SW 1271 (cell line): Measurements from ENCODE around the gene BOLA3.
A peak's percentile ranks its signal among the peaks of the same experiment; 100 is the strongest.
"Not testable (repeated sequence)": the region's sequence is repeated elsewhere in the genome, so short reads cannot be mapped to it uniquely, and the experiment has no call there.

ENCODE experiments used
- DNase-seq, 2 experiments: peaks; one replicate each; lab custom pipeline; 2025; lab: John Stamatoyannopoulos, UW

BOLA3 gene, protein sequence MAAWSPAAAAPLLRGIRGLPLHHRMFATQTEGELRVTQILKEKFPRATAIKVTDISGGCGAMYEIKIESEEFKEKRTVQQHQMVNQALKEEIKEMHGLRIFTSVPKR

DNA sequence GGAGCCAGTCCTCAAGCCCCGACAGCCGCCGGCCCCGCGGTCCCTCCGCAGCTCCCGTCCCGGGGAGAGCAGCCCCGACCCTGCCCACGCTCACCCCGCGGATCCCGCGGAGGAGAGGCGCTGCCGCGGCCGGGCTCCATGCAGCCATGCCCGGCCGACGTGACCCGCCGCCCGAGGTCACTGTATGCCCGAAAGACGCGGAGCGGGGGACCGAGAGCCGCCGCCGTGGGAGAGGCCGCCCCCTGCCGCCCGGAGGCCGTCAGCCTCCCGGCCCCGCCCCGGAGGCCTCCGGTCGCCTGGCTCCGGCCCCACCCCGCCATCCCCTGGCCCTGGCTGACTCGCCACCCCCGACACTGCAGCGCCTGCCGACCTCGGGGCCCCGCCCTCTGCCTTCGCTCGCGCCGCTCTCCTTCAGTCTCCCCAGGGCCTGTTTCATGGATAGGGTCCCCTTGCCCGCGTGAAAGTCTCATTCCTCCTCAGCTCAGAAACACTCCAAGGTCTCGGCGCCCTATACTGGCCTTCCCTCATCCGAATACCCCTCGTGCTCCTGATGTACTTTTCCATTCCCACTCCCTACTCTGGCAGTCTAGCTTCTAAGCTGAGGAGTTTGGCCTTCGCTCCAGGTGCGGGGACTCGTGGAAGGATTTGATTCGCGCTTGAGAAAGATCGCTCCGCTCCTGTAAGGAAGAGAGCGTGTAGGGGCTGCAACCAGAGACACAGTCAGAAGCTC is at the start of gene BOLA3:
Gene BOLA3, minus strand, starts transcription at position 186 of the 730 bp plus-strand sequence. Its CDS starts 38 bp downstream, at position 148.
- DNase-seq, result peak; percentile 60 to 72

DNA sequence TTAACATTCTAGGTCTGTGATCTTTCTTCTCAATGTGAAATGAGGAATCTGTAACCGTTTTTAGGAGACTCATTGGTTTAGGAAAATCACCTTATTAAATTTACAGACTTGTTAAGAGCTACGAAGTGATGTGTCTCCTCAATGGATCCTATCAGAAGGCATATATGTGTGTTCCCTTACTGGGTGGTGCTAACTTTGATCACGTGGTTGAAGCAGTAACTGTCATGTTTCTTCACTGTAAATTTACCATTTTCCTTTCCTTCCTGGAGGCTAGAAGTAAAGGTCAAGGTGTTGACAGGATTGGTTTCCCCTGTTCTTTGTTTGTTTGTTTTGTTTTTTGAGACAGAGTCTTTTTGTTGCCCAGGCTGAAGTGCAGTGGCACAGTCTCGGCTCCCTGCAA is 49.3 kb upstream of the BOLA3 start:
- no peak for DNase-seq

DNA sequence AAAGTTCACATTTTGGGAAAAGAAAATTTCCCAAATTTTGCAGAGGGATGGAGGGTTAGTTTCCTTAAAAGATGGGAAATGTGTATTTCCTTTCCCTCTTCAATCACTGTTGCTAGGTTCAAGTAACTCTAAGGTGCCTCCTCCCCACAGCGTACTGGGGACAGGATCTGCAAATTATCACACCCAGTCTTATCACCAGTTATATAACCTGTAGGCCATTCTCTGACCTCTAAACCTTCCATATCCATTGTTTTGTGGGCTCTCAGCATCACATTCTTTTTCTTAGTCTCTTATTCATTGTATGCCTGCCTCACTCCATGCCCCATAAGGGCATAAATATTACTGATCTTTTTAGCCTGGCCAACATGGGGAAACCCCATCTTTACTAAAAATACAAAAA is 47.1 kb upstream of the BOLA3 start:
- no peak for DNase-seq

DNA sequence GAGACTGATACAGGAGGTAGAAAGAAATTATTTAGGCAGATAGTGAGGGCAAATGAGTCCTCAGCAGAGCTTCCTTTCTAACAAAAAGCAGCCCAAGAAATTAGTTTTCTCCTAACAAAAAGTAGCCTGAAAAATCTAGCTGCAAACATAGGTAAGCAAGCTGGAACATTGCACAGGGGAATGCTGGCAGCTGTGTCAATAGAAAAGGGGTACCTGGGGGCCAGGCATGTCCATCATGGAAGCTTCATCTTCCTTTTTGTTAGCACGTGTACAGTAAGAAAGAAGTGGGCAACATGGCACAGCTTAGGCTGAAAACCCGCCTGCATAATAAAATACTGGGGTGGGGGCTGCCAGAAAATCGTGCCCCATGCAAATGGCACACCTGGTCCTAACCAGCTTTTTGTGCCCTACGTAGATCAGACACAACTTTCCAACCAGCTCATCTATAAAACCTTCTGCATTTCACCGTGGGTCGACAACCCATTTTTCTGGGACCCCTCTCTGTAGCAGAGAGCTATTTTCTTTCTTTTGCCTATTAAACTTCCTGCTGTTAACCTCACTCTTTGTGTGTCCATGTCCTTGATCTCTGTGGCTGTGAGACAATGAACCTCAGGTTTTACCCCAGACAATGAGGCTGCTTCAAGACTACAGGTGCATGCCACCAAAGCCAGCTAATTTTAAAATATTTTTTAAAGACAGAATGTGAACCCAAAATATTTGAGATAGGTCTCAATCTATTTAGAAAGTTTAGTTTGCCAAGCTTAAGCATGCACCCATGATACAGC is 44.1 kb upstream of the BOLA3 start:
- DNase-seq, result no peak

DNA sequence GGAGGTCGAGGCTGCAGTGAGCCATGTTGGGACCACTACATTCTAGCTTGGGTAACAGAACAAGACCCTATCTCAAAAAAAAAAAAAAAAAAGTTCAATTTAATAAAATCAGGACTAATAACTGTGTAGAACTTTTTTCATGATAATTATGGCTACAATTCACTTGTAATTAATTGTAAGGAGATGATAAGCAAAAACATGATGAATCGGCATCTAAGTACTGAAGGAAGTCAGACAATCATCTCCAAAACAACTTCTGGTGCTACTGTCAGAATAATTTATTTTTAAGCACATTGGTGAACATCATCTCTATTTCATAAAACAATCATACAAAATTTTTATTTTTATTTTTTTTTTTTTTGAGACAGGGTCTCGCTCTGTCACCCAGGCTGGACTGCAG is 41.0 kb upstream of the BOLA3 start:
- no peak for DNase-seq

DNA sequence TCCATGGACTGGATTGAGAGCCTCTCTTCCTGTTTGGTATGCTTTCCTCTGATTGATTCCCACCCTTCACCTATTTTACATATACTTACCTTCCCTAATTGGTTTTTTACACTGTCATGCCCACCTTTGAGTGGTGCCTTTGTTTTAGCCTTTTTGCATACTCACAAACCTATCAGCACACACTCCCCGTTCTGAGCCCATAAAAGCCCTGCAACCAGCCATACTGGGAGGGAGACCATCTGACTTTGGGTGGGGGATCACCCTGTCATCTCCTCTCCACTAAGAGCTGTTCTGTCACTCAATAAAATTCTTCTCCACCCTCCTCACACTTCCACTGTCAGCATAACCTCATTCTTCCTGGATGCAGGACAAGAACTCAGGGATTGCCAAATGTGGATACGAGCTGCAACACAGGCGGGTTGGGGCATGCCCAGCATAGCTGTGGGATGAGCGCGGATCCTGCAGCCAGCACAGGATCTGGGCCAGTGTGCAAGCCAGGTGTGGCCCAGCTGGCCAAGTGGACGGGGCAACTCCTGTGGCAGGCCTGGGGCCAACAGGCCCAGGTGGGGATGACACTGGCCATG is 40.4 kb upstream of the BOLA3 start:
- DNase-seq, result no peak

DNA sequence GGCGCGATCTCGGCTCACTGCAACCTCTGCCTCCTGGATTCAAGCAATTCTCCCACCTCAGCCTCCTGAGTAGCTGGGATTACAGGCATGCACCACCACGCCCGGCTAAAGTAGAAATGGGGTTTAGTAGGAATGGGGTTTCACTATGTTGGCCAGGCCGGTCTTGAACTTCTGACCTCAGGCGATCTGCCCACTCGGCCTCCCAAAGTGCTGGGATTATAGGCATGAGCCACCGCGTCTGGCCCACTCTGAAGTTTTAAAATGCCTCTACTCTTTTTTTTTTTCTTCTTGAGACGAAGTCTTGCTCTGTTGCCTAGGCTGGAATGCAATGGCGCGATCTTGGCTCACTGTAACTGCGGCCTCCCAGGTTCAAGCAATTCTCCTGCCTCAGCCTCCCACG is 39.0 kb upstream of the BOLA3 start:
- DNase-seq, result not testable (repeated sequence)

DNA sequence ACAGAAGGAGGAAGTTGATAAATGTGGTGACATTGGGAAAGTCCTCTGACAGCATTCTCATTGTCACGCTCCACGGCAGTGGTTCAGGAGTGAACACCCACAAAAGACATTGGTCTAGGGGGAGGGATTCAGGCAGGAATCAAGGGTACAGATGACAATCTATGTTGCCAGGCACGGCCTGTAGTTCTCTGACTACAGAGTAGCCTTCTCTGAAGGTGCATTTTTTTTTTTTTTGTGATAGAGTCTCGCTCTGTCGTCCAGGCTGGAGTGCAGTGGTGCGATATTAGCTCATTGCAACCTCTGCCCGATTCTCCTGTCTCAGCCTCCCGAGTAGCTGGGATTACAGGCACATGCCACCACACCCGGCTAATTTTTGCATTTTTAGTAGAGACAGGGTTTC is 38.3 kb upstream of the BOLA3 start:
- DNase-seq, result no peak

DNA sequence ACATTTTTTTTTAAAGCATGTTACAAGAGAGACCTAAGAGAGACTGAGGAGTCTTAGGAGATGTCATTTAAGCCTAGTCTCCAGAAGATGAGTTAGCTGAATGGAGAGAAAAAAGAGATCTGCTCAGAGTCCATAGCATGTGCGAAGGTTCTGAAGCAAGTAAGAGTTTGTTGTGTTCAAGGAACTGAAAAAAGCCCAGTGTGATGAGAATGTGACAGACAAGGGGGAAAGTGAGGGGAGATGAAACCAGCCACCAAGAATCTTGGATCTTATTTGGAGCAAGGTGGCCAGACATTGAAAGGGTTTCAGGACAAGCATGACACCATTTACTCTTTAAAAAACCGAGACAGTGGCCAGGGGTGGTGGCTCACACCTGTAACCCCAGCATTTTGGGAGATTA is 36.2 kb upstream of the BOLA3 start:
- no peak for DNase-seq

DNA sequence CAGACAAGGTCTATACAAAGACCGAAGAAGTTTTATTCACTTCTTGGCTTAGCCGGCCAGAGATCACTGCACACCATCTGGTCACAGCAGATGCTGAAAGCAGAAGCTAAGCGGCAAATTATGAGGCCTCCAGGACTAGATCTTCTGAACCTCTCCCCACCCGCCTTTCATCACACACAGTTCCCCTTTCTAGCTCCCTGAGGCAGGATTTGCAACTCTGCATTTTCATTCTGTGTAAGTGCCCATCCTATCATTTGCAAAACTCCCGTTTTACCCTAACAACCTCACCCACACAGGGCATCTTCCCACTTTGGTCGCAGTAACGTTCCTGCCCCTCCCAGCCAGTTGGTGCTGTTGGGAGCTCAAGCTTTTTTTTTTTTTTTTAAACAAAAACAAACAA is 34.0 kb upstream of the BOLA3 start:
- DNase-seq, result no peak

DNA sequence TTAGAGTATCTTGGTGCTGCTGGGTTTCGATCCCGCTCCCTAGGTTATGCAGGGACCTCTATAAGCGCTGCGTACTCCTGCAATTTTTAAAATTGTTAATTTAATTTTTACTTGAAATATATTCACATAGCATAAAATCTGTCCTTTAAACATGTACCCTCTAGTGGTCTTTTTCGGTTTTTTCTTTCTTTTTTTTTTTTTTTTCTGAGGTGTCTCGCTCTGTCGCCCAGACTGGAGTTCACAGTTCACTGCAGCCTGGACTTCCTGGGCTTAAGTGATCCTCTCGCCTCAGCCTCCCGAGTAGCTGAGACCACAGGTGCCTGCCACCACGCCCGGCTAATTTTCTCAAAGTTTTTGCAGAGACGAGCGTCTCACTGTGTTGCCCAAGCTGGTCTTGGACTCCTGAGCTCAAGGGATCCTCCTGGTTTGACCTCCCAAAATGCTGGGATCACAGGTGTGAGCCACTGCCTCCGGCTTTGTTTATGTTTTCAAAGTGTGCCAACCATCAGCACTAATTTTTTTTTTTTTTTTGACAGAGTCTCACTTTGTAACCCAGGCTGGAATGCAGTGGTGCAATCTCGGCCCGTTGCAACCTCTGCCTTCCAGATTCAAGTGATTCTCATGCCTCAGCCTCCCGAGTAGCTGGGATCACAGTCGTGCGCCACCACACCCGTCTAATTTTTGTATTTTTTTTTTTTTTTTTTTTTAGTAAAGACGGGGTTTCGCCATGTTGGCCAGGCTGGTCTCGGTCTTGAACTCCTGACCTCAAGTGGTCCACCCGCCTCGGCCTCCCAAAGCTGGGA is 31.6 kb upstream of the BOLA3 start:
- no peak for DNase-seq

DNA sequence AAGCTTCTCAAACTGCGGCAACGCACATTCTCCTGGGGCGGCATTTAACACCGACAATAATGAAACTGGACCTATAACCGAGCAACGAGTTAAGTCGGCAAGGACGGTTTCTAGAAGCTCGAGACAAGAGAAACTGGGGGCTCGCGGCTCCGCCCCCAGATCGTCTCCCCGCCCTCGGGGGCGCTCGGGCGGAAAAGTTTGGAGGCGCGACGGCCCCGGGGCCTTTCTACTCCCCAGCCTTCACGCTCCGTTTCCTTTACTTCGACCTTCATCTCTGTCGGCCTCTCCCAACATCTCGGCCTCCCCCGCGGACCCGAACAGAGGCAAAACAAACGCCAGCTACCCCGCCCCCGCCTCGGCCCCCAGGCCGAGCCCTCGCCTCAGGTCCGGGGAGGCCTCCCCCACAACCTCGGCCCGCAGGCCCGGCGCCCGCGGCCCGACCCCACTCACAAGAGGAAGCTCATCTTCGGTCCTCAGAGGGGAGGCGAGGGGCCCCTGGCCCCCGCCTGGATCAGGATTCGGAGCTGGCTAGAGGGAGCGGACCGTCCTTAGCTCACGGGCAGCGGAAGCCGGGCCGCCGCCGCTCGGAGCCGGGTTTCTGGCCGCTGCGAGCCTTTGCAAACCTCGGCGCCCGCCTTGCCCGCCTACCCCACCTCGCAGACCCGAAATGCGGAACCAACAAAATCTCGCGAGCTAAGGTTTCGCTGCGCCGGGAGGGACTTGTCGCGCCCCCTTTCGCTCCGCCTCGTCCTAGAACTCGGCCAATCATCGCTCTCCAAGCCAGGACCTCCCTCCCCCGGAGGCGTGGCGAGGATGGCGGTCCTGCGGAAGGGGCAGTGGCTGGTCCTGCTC is 30.7 kb upstream of the BOLA3 start, which contains the start of gene MOB1A:
Gene MOB1A, minus strand, starts transcription at position 669 of the 852 bp plus-strand sequence. Its CDS starts 205 bp downstream, at position 464.
- peak; percentile 93 to 97 for DNase-seq

DNA sequence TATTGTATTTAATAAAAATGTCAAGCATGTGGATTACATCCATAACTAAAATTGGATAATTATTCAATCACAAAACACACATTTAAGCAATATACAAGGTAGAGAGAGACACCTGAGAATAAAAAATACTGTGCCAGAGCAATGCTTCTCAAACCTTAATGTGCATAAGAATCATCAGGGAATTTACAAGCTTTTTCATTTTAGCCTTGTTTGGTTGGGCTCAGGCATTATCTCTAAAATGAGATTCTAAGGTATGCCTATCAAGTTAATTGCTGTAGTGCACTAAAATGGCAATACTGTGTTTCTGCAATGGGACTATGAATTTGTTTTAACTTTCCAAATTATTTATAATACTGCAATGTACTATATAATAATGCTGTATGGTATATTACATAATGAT is 30.0 kb upstream of the BOLA3 start:
- DNase-seq, result no peak

DNA sequence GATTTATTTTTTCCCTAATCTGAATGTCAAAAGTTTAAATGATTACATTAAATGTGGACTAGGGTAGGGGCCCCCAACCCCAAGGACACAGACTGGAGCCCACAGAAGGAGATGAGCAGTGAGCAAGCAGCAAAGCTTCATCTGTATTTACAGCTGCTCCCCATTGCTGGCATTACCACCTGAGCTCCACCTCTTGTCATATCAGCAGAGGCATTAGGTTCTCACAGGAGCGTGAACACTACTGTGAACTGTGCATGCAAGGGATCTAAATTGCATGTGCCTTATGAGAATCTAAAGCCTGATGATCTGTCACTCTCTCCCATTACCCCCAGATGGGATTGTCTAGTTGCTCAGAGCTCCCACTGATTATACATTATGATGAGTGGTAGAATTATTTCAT is 27.2 kb upstream of the BOLA3 start:
- DNase-seq, result no peak

DNA sequence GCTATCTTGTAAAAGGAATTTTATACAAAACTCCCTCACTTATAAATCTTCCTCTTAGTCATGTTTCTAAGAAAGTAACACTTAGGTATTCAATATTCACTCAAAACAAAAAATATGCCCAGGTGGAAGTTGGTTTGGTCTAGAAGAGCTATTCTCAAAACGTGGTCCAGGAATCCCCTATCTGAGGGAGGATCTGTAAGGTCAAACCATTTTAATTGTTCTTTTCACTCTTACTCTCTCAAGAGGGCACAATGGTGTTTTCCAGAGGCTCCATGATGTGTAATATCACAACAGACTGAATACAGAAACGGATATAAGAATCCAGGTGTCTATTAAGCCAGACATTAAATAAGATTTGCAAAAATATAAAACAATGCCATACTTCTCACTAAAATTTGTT is 21.0 kb upstream of the BOLA3 start:
- no peak for DNase-seq

DNA sequence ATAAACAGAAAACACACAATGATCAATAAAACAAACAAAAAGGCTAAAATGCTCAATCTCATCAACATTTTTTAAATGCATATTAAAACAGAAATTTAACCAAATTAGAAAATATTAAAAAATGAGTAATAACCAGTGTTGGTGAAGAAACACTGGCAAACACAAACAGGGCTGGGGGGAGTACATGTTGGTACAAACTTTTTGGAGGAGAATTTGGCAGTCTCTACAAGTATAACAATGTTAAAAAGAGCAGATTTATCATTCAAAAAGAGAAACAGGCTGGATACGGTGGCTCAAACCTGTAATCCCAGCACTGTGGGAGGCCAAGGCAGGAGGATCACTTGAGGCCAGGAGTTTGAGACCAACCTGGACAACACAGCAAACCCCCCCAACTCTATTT is 17.0 kb upstream of the BOLA3 start:
- DNase-seq, result no peak

DNA sequence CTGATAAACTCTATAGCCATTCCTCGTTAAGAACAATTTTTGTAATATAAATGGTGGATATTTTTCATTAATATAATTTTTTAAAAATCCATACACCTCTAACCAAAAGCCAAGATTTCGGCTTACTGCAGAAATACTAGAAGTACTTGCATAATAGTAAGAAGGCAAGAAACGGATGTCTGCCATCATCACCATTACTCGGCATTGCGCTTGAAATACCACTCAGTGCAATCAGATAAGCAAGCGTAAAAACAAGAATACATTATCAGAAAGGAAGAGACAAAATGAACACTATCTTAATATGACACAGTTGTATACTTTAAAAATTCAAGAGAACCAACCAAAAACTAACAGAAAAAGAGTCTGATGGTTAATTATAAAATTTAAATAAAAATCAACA is 15.2 kb upstream of the BOLA3 start:
- no peak for DNase-seq

DNA sequence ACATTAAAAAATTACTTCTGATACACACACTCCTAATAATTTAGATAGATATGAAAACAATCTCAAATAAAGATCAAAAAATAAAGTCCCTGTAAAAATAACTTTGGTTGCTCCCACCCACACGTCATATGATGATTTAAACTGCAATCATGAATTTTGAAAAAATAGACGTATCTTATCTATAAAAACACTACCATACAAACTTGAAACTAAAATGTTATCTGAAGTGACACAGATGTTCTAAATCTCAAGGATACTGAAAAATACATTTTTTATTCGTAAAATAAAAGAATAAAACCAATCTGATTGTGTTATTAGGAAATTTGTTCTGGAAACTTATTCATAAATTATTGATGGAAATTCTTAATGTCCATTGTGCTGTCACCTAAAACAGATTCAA is 8.1 kb upstream of the BOLA3 start:
- DNase-seq, result no peak

DNA sequence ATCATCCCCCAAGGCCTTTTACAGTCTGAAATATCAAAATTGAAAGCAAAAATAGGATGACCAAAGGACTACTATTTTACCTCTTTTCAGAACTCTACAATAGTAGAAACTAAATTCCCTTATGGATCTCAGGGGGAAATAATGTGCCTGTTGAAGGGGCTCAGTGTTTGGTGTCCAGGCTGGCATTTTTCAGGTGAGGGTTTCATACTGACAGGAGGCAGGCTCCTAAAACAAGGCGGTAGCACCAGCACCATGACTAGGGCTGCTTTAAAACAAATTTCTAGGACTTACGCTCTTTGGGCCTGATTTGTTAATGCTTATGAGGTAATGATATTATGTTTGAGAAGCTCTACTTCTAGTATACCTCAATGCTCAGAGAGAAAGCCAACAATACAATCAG is 5.2 kb upstream of the BOLA3 start:
- DNase-seq, result no peak

DNA sequence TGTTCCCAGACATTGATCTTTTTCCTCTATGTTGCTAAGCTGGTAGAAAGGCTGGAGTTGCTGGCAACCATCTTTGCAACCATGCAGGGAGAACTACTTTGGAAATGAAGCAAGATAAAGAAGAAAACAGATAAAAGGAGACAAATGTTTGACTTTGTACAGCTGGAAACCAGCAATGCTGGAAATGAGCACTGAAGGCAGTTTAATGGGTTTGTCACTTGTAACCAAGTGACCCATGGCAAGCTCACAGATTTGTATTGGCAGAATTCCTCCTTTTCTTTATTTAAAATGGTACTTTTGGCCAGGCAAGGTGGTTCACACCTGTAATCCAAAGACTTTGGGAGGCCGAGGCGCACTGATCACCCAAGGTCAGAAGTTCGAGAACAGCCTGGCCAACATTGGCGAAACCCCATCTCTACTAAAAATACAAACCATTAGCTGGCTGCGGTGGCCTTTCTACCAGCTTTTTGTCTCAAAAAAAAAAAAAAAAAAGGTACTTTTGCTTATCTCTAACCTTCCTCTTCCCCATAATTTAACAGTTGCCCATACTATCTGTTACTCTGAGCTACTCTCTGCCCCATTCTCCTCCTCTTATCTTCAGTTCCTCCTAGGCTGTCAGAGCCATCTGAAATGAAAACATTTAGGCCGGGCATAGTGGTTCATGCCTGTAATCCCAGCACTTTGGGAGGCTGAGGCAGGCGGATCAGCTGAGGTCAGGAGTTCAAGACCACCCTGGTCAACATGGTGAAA is 2.0 kb upstream of the BOLA3 start:
- DNase-seq, result no peak

DNA sequence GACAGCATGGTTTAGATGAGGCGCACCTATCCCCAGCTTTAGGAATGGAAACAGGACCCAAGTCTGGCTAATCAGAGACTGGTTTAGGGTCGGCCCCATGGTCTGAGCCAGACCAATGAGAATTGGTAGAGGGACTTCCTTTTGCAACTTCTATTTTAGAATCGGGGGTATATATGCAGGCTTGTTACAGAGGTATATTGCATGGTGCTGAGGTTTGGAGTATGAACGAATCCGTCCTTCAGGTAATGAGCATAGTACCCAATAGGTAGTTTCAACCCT is 1.5 kb upstream of the BOLA3 start:
- no peak for DNase-seq
